Keratinocyte (primary cell): ENCODE results near the gene RHOC. TPM values are rescaled to one million over a fixed set of nuclear protein-coding genes. Genes with fewer than 3 reads are reported as not detected.

ENCODE experiments used
- DNase-seq: peaks from one replicate; pipeline ENCODE4 v3.0.0-alpha.2; 2011; ENCODE audit warnings: low read depth, missing footprints, low spot score
- FAIRE-seq: peaks from 2 replicates; lab custom pipeline; 2011; peaks lifted over from hg19 to GRCh38; lab: Jason Lieb, UNC
- H2AFZ ChIP-seq: 2 replicates; pipeline ENCODE4 v1.6.0; 2012; ENCODE audit warnings: low read length, control low read depth, inconsistent platforms; ENCODE audit not compliant: control insufficient read depth
- H3K27ac ChIP-seq: 2 replicates; pipeline ENCODE4 v1.5.1; 2011; ENCODE audit warnings: low read length; ENCODE audit not compliant: control insufficient read depth, insufficient read depth
- H3K27me3 ChIP-seq: 3 replicates; pipeline ENCODE4 v1.6.0; 2011; ENCODE audit warnings: low read length; ENCODE audit not compliant: control insufficient read depth, insufficient read depth; ENCODE audit errors: extremely low read depth
- H3K36me3 ChIP-seq, 2 experiments: 2 replicates in 1 of 2; 3 replicates in 1 of 2; pipeline ENCODE4 v1.5.1; 2011; ENCODE audit warnings: low read length in 2 of 2, mild to moderate bottlenecking in 1 of 2; ENCODE audit not compliant: control insufficient read depth in 2 of 2, insufficient read depth in 2 of 2; ENCODE audit errors: extremely low read depth in 1 of 2
- H3K4me1 ChIP-seq: 3 replicates; pipeline ENCODE4 v1.5.1; 2011; ENCODE audit warnings: low read length; ENCODE audit not compliant: control insufficient read depth, insufficient read depth; ENCODE audit errors: extremely low read depth
- H3K4me2 ChIP-seq: 3 replicates; pipeline ENCODE4 v1.6.0; 2011; ENCODE audit warnings: low read depth, low read length; ENCODE audit not compliant: control insufficient read depth, insufficient read depth; ENCODE audit errors: extremely low read depth
- H3K4me3 ChIP-seq, 3 experiments: fragments of 200-600 bp in 1 of 3; sonication (generic) in 1 of 3; 2 replicates in 2 of 3; 3 replicates in 1 of 3; pipeline ENCODE4 v1.5.1; 2011 to 2016; ENCODE audit warnings: low read length in 3 of 3, mild to moderate bottlenecking in 3 of 3, control low read depth in 2 of 3, inconsistent platforms in 1 of 3, low read depth in 1 of 3, mixed read lengths in 1 of 3, mixed run types in 1 of 3, moderate library complexity in 1 of 3; ENCODE audit not compliant: control insufficient read depth in 2 of 3, insufficient read depth in 2 of 3; ENCODE audit errors: extremely low read depth in 1 of 3
- H3K79me2 ChIP-seq: 2 replicates; pipeline ENCODE4 v1.6.0; 2012; ENCODE audit warnings: low read length; ENCODE audit not compliant: control insufficient read depth, insufficient read depth
- H3K9ac ChIP-seq: 3 replicates; pipeline ENCODE4 v1.6.0; 2011; ENCODE audit warnings: low read length; ENCODE audit not compliant: control insufficient read depth, insufficient read depth; ENCODE audit errors: extremely low read depth
- H3K9me1 ChIP-seq: 3 replicates; pipeline ENCODE4 v1.6.0; 2011; ENCODE audit warnings: low read length; ENCODE audit not compliant: control insufficient read depth, insufficient read depth; ENCODE audit errors: extremely low read depth
- H3K9me3 ChIP-seq: 2 replicates; pipeline ENCODE4 v1.5.1; 2012; ENCODE audit warnings: low read depth, low read length; ENCODE audit not compliant: control insufficient read depth
- H4K20me1 ChIP-seq: 3 replicates; pipeline ENCODE4 v1.6.0; 2011; ENCODE audit warnings: low read length; ENCODE audit not compliant: control insufficient read depth, insufficient read depth; ENCODE audit errors: extremely low read depth
- EZH2 ChIP-seq: IDR thresholded peaks from one replicate; pipeline ENCODE4 v1.6.1; 2012; ENCODE audit warnings: inconsistent platforms, mild to moderate bottlenecking, low read length, moderate library complexity
- dilution Hi-C: fragments of 300-500 bp; cut with MboI; formaldehyde crosslinking; loops from one replicate; pipeline ENCODE4 v1.7.0; 2020; ENCODE audit warnings: low sequenced_read_pairs; ENCODE audit not compliant: extremely low pct_ligation_motif_present
- polyA plus RNA-seq, 5 experiments: library from polyadenylated mRNA; depleted of rRNA in 3 of 5; stranded (reverse) in 3 of 5; stranded (forward) in 1 of 5; unstranded in 1 of 5; fragments of >200 nt; gene quantifications; 1 replicate in 1 of 5; 2 replicates in 3 of 5; 3 replicates in 1 of 5; pipeline versions ENCODE4 v1.2.1 to v1.2.3, GENCODE V29; 2011 to 2012; ENCODE audit warnings: missing spikeins in 2 of 5, low read depth in 1 of 5, low replicate concordance in 1 of 5
- TF ChIP-seq, protein P1 (sequence below), 3 experiments: IDR thresholded peaks in 1 of 3; conservative IDR thresholded peaks in 1 of 3; optimal IDR thresholded peaks in 1 of 3; 2 replicates in 2 of 3; 3 replicates in 1 of 3; pipeline versions ENCODE3 to v1.5.1; 2011; ENCODE audit warnings: low read length in 3 of 3, mild to moderate bottlenecking in 3 of 3, moderate library complexity in 2 of 3, control low read depth in 1 of 3, inconsistent platforms in 1 of 3; ENCODE audit not compliant: insufficient read depth in 2 of 3; ENCODE audit errors: extremely low read depth in 1 of 3

The RHOC gene
- polyA plus RNA-seq, 1 donor (not counting 4 experiments of a cell fraction or from before 2014, with no cell fraction given): 639 TPM

DNA sequence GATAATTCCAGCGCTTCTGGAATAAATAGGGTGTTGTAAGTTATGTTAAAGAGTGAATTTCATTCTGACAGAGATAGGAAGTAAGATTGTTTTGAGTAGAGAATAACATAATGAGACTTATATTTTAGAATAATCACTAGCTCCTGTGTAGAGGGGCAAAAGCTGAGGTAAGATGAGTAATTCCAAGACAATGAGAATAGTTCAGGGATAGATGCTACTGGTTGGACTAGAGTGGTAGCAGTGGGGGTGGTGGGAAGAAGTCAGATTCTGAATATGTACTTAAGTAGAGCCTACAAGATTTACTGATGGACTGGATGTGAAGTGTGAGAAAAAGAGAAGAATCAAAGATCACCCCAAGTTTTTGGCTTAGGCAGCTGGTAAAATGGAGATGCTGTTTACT is 55.7 kb downstream of the RHOC start:
- no peaks in the 10 kb centered on the region for H3K9me1 ChIP-seq
- no peak for DNase-seq
- peaks cover 12 to 38% of the 10 kb centered on the region in 2 experiments for H3K36me3 ChIP-seq
- H3K9me3 ChIP-seq: no peaks in the 10 kb centered on the region
- peaks cover 2% of the 10 kb centered on the region for H3K4me1 ChIP-seq
- peaks cover 56% of the 10 kb centered on the region for H3K79me2 ChIP-seq
- no peak overlapping the region for H3K27ac ChIP-seq
- H4K20me1 ChIP-seq: peaks cover 2% of the 10 kb centered on the region
- no peak for FAIRE-seq
- H3K4me2 ChIP-seq: no peak overlapping the region
- dilution Hi-C loops: no loop called here
- no peak for TF ChIP-seq EZH2
- TF ChIP-seq, protein P1, sequence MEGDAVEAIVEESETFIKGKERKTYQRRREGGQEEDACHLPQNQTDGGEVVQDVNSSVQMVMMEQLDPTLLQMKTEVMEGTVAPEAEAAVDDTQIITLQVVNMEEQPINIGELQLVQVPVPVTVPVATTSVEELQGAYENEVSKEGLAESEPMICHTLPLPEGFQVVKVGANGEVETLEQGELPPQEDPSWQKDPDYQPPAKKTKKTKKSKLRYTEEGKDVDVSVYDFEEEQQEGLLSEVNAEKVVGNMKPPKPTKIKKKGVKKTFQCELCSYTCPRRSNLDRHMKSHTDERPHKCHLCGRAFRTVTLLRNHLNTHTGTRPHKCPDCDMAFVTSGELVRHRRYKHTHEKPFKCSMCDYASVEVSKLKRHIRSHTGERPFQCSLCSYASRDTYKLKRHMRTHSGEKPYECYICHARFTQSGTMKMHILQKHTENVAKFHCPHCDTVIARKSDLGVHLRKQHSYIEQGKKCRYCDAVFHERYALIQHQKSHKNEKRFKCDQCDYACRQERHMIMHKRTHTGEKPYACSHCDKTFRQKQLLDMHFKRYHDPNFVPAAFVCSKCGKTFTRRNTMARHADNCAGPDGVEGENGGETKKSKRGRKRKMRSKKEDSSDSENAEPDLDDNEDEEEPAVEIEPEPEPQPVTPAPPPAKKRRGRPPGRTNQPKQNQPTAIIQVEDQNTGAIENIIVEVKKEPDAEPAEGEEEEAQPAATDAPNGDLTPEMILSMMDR (optimal IDR thresholded peaks at IDR 0.05 in 1 of 3, IDR thresholded peaks at IDR 0.05 in 1 of 3, conservative IDR thresholded peaks at IDR 0.05 in 1 of 3; ENCODE audit: extremely low read depth in 1 of 3, insufficient read depth in 2 of 3, low read length in 3 of 3): no peak
- H3K27me3 ChIP-seq: no peaks in the 10 kb centered on the region
- H3K9ac ChIP-seq: no peak overlapping the region
- H3K4me3 ChIP-seq: no peak overlapping the region
- no peak overlapping the region for H2AFZ ChIP-seq

Other genes starting within 250 kb of the RHOC start
- 0.37 to 0.51 TPM (median 0.49 TPM) in 3 replicates for gene WNT2B, start 198.2 kb downstream of the RHOC start, polyA plus RNA-seq
- 7.7 to 13.4 TPM (median 10.3 TPM) in 3 replicates for gene ST7L, start 88.0 kb downstream of the RHOC start, polyA plus RNA-seq
- 151 to 239 TPM (median 221 TPM) in 3 replicates for gene CAPZA1, start 87.3 kb downstream of the RHOC start, polyA plus RNA-seq
- 28.6 to 39.2 TPM (median 30.6 TPM) in 3 replicates for gene MOV10, start 32.5 kb downstream of the RHOC start, polyA plus RNA-seq
- gene PPM1J, start 8.2 kb upstream of the RHOC start, polyA plus RNA-seq: 7.7 to 14.2 TPM (median 7.7 TPM) in 3 replicates
- gene SLC16A1, start 249.1 kb upstream of the RHOC start, polyA plus RNA-seq: 221 to 269 TPM (median 242 TPM) in 3 replicates